Measurements from ENCODE around the gene RBFOX2.

GRCh38 chr22:36069368-36069767 lies 40.7 kb upstream of the RBFOX2 start:
- TF ChIP-seq, protein P1, sequence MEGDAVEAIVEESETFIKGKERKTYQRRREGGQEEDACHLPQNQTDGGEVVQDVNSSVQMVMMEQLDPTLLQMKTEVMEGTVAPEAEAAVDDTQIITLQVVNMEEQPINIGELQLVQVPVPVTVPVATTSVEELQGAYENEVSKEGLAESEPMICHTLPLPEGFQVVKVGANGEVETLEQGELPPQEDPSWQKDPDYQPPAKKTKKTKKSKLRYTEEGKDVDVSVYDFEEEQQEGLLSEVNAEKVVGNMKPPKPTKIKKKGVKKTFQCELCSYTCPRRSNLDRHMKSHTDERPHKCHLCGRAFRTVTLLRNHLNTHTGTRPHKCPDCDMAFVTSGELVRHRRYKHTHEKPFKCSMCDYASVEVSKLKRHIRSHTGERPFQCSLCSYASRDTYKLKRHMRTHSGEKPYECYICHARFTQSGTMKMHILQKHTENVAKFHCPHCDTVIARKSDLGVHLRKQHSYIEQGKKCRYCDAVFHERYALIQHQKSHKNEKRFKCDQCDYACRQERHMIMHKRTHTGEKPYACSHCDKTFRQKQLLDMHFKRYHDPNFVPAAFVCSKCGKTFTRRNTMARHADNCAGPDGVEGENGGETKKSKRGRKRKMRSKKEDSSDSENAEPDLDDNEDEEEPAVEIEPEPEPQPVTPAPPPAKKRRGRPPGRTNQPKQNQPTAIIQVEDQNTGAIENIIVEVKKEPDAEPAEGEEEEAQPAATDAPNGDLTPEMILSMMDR (IDR thresholded peaks at IDR 0.05; ENCODE audit: low read depth, low read length) = no peak
- TF ChIP-seq EZH2phosphoT487 (IDR thresholded peaks at IDR 0.05; ENCODE audit: low read depth) = no peak

Data from OCI-LY3 (cell line).